ENCODE measurements around the gene NXF1. TPM values are rescaled to one million over a fixed set of nuclear protein-coding genes. Genes with fewer than 3 reads are reported as not detected.

The NXF1 gene
- total and polyA plus RNA-seq, 2 donors (not counting 1 experiment from before 2014, with no cell fraction given): 161 to 262 TPM

DNA sequence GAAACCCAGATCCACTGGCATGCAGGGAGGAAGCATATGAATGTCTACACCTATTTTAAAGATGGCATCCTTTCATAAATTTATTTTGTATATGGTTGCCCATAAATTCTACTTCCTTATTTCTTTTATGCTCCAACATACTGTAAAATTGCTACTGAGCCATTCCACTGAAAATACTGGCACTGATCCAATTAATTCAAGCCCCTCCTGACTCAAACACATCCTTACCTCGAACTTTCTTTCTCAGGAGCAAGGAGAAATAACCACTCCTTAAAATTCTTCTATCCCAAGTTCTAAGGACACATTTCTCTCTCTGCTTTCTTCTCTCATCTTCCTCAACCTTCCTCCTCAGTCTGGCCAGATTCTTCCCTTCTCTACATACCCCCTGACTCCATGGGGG, 5.5 kb upstream of the NXF1 start:
- Histone ChIP-seq H3K4me3 (ENCODE audit: control extremely low read depth in 1 of 5, extremely low read depth in 1 of 5, insufficient read depth in 1 of 5, low read depth in 2 of 5, low read length in 4 of 5) (no peak overlapping the region), H4K20me1 (ENCODE audit: control insufficient read depth, insufficient read depth, low read length, poor library complexity, severe bottlenecking) (no peaks in the 10 kb centered on the region), H3K9ac (ENCODE audit: low read length) (no peak overlapping the region), H3K79me2 (ENCODE audit: control insufficient read depth, insufficient read depth, low read length) (no peaks in the 10 kb centered on the region), H3K27me3 (replicated peaks in 1 of 4; ENCODE audit: control extremely low read depth in 1 of 4, control insufficient read depth in 3 of 4, insufficient read depth in 4 of 4, low read length in 3 of 4) (no peaks in the 10 kb centered on the region), H3K4me2 (replicated peaks; ENCODE audit: low read depth, low read length, poor library complexity, severe bottlenecking) (no peak overlapping the region), H3K27ac (ENCODE audit: low read length in 2 of 2) (no peak overlapping the region), H3K9me3 (ENCODE audit: control extremely low read depth in 1 of 3, control insufficient read depth in 2 of 3, insufficient read depth in 1 of 3, low read length in 2 of 3) (no peaks in the 10 kb centered on the region), H2AFZ (ENCODE audit: insufficient read depth, low read depth, low read length, poor library complexity, severe bottlenecking) (no peak overlapping the region), H3K36me3 (replicated peaks in 1 of 2; ENCODE audit: control extremely low read depth in 1 of 2, control insufficient read depth in 1 of 2, extremely low read depth in 1 of 2, insufficient read depth in 2 of 2, low read length in 1 of 2) (peaks cover 0 to 4% of the 10 kb centered on the region in 2 experiments), H3K4me1 (ENCODE audit: control insufficient read depth in 2 of 2, insufficient read depth in 2 of 2, low read length in 2 of 2) (peaks cover 0 to 9% of the 10 kb centered on the region in 2 donors)
- Mint-ChIP-seq H3K27me3 (no peaks in the 10 kb centered on the region), H3K9me3 (ENCODE audit: insufficient read depth) (no peaks in the 10 kb centered on the region), H3K4me3 (no peak overlapping the region), H3K27ac (peak overlapping the region; percentile 60), H3K4me1 (peaks cover 8% of the 10 kb centered on the region)
- DNase-seq (no peak), ATAC-seq (ENCODE audit: low read depth) (no peak)
- no peak for TF ChIP-seq EZH2 (IDR thresholded peaks at IDR 0.05; ENCODE audit: borderline replicate concordance, insufficient read depth, low read depth, low read length, poor library complexity, severe bottlenecking)
- TF ChIP-seq, protein P1, sequence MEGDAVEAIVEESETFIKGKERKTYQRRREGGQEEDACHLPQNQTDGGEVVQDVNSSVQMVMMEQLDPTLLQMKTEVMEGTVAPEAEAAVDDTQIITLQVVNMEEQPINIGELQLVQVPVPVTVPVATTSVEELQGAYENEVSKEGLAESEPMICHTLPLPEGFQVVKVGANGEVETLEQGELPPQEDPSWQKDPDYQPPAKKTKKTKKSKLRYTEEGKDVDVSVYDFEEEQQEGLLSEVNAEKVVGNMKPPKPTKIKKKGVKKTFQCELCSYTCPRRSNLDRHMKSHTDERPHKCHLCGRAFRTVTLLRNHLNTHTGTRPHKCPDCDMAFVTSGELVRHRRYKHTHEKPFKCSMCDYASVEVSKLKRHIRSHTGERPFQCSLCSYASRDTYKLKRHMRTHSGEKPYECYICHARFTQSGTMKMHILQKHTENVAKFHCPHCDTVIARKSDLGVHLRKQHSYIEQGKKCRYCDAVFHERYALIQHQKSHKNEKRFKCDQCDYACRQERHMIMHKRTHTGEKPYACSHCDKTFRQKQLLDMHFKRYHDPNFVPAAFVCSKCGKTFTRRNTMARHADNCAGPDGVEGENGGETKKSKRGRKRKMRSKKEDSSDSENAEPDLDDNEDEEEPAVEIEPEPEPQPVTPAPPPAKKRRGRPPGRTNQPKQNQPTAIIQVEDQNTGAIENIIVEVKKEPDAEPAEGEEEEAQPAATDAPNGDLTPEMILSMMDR (IDR thresholded peaks at IDR 0.05): no peak
- ChIA-PET CTCF (no interaction called here), POLR2A (interaction anchor here (0.7 to 0.8 kb wide), 2 partner anchors 31 to 32 kb away, joined by 3 to 5 read pairs; no protein-coding TSS in a partner anchor)
- WGBS (ENCODE audit: insufficient coverage): 77% methylated on average over 1 of the region's 1 CpG
- intact Hi-C loops (cut with micrococcal nuclease): no loop called here

DNA sequence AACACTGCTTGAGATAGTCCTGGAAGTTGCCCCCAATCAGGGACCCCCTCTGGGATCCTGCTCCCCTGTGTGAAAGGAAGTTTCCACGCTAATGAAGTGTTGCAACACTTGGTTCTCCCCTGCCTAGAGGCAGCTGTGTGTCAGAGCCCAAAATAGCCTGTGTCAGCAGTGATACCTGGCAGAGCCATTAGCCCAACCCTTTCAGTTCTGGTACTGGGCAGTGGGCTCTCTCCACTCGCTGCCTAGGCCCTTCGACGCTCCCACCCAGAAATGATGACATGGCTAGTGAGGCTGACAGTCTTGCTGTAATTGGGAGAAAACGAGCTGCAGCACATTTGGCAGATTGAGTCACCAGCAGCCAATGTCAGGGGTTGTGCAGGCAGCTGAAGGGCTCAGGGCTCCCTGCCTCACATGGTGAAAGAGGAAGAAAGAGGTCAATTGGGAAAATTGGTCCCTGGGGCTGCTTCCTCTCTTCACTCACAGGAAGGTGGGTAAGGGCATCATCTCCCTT, 1.4 kb upstream of the NXF1 start:
- peaks cover 32% of the 10 kb centered on the region for H3K4me1 Mint-ChIP-seq
- TF ChIP-seq, protein P1 (IDR thresholded peaks at IDR 0.05): no peak
- no peak for TF ChIP-seq EZH2 (IDR thresholded peaks at IDR 0.05; ENCODE audit: borderline replicate concordance, insufficient read depth, low read depth, low read length, poor library complexity, severe bottlenecking)
- intact Hi-C loops (cut with micrococcal nuclease): no loop called here
- Histone ChIP-seq H4K20me1 (ENCODE audit: control insufficient read depth, insufficient read depth, low read length, poor library complexity, severe bottlenecking) (peaks cover 13% of the 10 kb centered on the region), H3K4me3 (ENCODE audit: control extremely low read depth in 1 of 5, extremely low read depth in 1 of 5, insufficient read depth in 1 of 5, low read depth in 2 of 5, low read length in 4 of 5) (no peak overlapping the region), H3K9ac (ENCODE audit: low read length) (no peak overlapping the region), H3K9me3 (ENCODE audit: control extremely low read depth in 1 of 3, control insufficient read depth in 2 of 3, insufficient read depth in 1 of 3, low read length in 2 of 3) (no peaks in the 10 kb centered on the region), H3K4me1 (ENCODE audit: control insufficient read depth in 2 of 2, insufficient read depth in 2 of 2, low read length in 2 of 2) (peaks cover 11 to 25% of the 10 kb centered on the region in 2 donors), H3K4me2 (replicated peaks; ENCODE audit: low read depth, low read length, poor library complexity, severe bottlenecking) (no peak overlapping the region), H3K36me3 (replicated peaks in 1 of 2; ENCODE audit: control extremely low read depth in 1 of 2, control insufficient read depth in 1 of 2, extremely low read depth in 1 of 2, insufficient read depth in 2 of 2, low read length in 1 of 2) (peaks cover 1 to 18% of the 10 kb centered on the region in 2 experiments), H3K79me2 (ENCODE audit: control insufficient read depth, insufficient read depth, low read length) (peaks cover 32% of the 10 kb centered on the region), H2AFZ (ENCODE audit: insufficient read depth, low read depth, low read length, poor library complexity, severe bottlenecking) (peak overlapping the region; percentile 66), H3K27me3 (replicated peaks in 1 of 4; ENCODE audit: control extremely low read depth in 1 of 4, control insufficient read depth in 3 of 4, insufficient read depth in 4 of 4, low read length in 3 of 4) (no peaks in the 10 kb centered on the region), H3K27ac (ENCODE audit: low read length in 2 of 2) (peak overlapping the region in 1 of 2 donors; percentile 60)
- no peak overlapping the region for H3K27ac Mint-ChIP-seq
- DNase-seq (no peak), ATAC-seq (ENCODE audit: low read depth) (no peak)
- peak overlapping the region; percentile 100 for H3K4me3 Mint-ChIP-seq
- H3K9me3 Mint-ChIP-seq (ENCODE audit: insufficient read depth): no peaks in the 10 kb centered on the region
- WGBS (ENCODE audit: insufficient coverage): 83% methylated on average over 5 of the region's 5 CpGs
- CTCF ChIA-PET: interaction anchor here (1.9 kb wide), 1 partner anchor 20 kb away, joined by 10 read pairs; no protein-coding TSS in a partner anchor
- POLR2A ChIA-PET: interaction anchor here (1.0 to 3.4 kb wide), 6 partner anchors 10 to 34 kb away, joined by 3 to 27 read pairs (median 8); partner anchors contain the start of genes STX5, TEX54 and WDR74
- no peaks in the 10 kb centered on the region for H3K27me3 Mint-ChIP-seq

Measured in B cell (primary cell).